Measurements from ENCODE around the gene LIPM.

DNA sequence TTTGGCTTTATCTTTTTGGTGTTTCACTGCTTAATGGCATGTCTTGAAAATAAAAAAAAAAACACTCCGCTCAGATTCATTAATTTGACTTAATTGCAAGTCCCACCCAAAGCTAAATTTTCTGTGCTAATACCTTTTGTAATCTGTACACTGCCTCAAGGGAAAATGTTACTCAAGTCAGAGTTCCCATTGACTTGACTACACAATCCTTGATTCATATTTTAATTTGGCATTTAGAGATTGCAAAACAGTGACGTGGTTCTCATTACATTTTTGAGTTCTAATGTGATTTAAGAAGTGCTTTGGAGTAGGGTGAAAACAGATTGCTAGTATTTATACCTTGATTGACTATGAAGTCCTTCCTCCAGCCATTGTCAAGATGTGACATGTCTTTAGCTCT is 21.3 kb upstream of the LIPM start:
- TF ChIP-seq FOXK2 (IDR thresholded peaks at IDR 0.05) = no peak
- no peak for TF ChIP-seq ELF4 (IDR thresholded peaks at IDR 0.05)
- no peak for TF ChIP-seq NFRKB (IDR thresholded peaks at IDR 0.05)

Data from HEK293T (cell line).